IPS-18c (cell line): ENCODE data around the gene TCF7L2.

ENCODE experiments used
- H3K4me3 ChIP-seq: 2 replicates; pipeline ENCODE4 v1.7.0; 2013; ENCODE audit warnings: low read depth, mild to moderate bottlenecking, low read length, moderate library complexity; ENCODE audit not compliant: insufficient read depth
- H3K9me3 ChIP-seq: one replicate; pipeline ENCODE4 v1.6.1; 2013; ENCODE audit warnings: mild to moderate bottlenecking, low read length, moderate library complexity; ENCODE audit not compliant: control insufficient read depth, insufficient read depth

TCF7L2 gene

GRCh38 chr10:113142601-113143362 lies 192.7 kb downstream of the TCF7L2 start:
- Histone ChIP-seq H3K4me3 (no peak overlapping the region), H3K9me3 (no peaks in the 10 kb centered on the region)

GRCh38 chr10:113144576-113144975 lies 194.5 kb downstream of the TCF7L2 start:
- H3K9me3 ChIP-seq, result no peaks in the 10 kb centered on the region
- no peak overlapping the region for H3K4me3 ChIP-seq

- H3K4me3 ChIP-seq, result no peak overlapping the region
Observed at GRCh38 chr10:113148071-113148825, 198.2 kb downstream of the TCF7L2 start.

GRCh38 chr10:113148901-113149300 lies 198.9 kb downstream of the TCF7L2 start:
- H3K9me3 ChIP-seq, result no peaks in the 10 kb centered on the region
- no peak overlapping the region for H3K4me3 ChIP-seq

More at GRCh38 chr10:113148071-113148825, 198.2 kb downstream of the TCF7L2 start:
- H3K9me3 ChIP-seq, result no peaks in the 10 kb centered on the region

GRCh38 chr10:113149626-113150025 lies 199.6 kb downstream of the TCF7L2 start:
- Histone ChIP-seq H3K9me3 (no peaks in the 10 kb centered on the region), H3K4me3 (no peak overlapping the region)

- Histone ChIP-seq H3K9me3 (no peaks in the 10 kb centered on the region), H3K4me3 (no peak overlapping the region)
Observed at GRCh38 chr10:113151190-113151666, 201.2 kb downstream of the TCF7L2 start.

- Histone ChIP-seq H3K4me3 (no peak overlapping the region), H3K9me3 (no peaks in the 10 kb centered on the region)
Observed at GRCh38 chr10:113153493-113154102, 203.6 kb downstream of the TCF7L2 start.

- Histone ChIP-seq H3K9me3 (no peaks in the 10 kb centered on the region), H3K4me3 (no peak overlapping the region)
Observed at GRCh38 chr10:113157441-113157840, 207.4 kb downstream of the TCF7L2 start.

GRCh38 chr10:113158183-113158582 lies 208.1 kb downstream of the TCF7L2 start:
- H3K9me3 ChIP-seq, result no peaks in the 10 kb centered on the region
- no peak overlapping the region for H3K4me3 ChIP-seq

- no peaks in the 10 kb centered on the region for H3K9me3 ChIP-seq
- H3K4me3 ChIP-seq, result no peak overlapping the region
Observed at GRCh38 chr10:113159563-113159962, 209.5 kb downstream of the TCF7L2 start.

- no peaks in the 10 kb centered on the region for H3K9me3 ChIP-seq
- H3K4me3 ChIP-seq, result no peak overlapping the region
Observed at GRCh38 chr10:113160641-113161040, 210.6 kb downstream of the TCF7L2 start.

- Histone ChIP-seq H3K9me3 (no peaks in the 10 kb centered on the region), H3K4me3 (no peak overlapping the region)
Observed at GRCh38 chr10:113161066-113161465, 211.0 kb downstream of the TCF7L2 start.

GRCh38 chr10:113162960-113163359 lies 212.9 kb downstream of the TCF7L2 start:
- no peak overlapping the region for H3K4me3 ChIP-seq
- no peaks in the 10 kb centered on the region for H3K9me3 ChIP-seq

- H3K9me3 ChIP-seq, result no peaks in the 10 kb centered on the region
- H3K4me3 ChIP-seq, result 0 out of 2 replicates have a peak overlapping the region, but pooled peaks have one; percentile 17
Observed at GRCh38 chr10:113165673-113166072, 215.6 kb downstream of the TCF7L2 start.

- Histone ChIP-seq H3K9me3 (no peaks in the 10 kb centered on the region), H3K4me3 (no peak overlapping the region)
Observed at GRCh38 chr10:113167702-113168101, 217.7 kb downstream of the TCF7L2 start.

- Histone ChIP-seq H3K4me3 (no peak overlapping the region), H3K9me3 (no peaks in the 10 kb centered on the region)
Observed at GRCh38 chr10:113168584-113168983, 218.5 kb downstream of the TCF7L2 start.

GRCh38 chr10:113169111-113169510 lies 219.1 kb downstream of the TCF7L2 start:
- Histone ChIP-seq H3K9me3 (no peaks in the 10 kb centered on the region), H3K4me3 (no peak overlapping the region)
